ENCODE measurements around the gene RNF144B.
"Not testable (repeated sequence)": the region's sequence is repeated elsewhere in the genome, so short reads cannot be mapped to it uniquely, and the experiment has no call there.

The RNF144B gene

DNA sequence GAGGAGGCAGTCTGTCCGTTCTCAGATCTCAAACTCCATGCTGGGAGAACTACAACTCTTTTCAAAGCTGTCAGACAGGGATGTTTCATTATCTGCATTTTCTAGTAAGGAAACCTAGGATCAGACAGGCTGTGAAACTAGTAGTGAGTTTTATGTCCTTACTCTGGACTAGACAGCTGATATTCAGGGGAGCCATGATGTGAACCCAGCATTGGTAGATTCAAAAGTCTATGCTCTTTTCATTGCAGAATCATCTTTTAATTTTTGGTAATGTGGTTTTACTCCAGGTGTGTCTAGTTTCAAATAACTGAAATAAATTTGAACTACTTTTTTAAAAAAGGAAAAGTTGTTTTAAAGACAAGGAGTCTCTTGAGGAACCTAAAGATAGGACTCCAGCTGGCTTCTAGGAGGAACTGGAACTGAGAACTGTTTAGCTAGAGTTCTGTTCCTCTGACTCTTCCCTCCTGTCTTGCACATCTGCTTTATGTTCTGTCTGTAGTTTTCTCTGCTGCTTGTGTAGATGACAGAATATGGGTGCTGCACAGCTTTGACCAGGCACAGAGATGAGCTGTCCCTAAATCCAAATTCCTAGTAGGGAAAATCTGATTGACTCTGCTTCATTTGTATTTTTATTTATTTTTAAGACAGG is 27.8 kb upstream of the RNF144B start:
- in situ Hi-C loops (cut with MboI; ENCODE audit: low sequenced_read_pairs, unreplicated experiment): no loop called here
- TF ChIP-seq, protein P1, sequence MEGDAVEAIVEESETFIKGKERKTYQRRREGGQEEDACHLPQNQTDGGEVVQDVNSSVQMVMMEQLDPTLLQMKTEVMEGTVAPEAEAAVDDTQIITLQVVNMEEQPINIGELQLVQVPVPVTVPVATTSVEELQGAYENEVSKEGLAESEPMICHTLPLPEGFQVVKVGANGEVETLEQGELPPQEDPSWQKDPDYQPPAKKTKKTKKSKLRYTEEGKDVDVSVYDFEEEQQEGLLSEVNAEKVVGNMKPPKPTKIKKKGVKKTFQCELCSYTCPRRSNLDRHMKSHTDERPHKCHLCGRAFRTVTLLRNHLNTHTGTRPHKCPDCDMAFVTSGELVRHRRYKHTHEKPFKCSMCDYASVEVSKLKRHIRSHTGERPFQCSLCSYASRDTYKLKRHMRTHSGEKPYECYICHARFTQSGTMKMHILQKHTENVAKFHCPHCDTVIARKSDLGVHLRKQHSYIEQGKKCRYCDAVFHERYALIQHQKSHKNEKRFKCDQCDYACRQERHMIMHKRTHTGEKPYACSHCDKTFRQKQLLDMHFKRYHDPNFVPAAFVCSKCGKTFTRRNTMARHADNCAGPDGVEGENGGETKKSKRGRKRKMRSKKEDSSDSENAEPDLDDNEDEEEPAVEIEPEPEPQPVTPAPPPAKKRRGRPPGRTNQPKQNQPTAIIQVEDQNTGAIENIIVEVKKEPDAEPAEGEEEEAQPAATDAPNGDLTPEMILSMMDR (IDR thresholded peaks at IDR 0.05; ENCODE audit: borderline replicate concordance, control extremely low read depth, extremely low read depth, insufficient read depth, missing control alignments): no peak
- DNase-seq (ENCODE audit: low spot score): peak; percentile 37

DNA sequence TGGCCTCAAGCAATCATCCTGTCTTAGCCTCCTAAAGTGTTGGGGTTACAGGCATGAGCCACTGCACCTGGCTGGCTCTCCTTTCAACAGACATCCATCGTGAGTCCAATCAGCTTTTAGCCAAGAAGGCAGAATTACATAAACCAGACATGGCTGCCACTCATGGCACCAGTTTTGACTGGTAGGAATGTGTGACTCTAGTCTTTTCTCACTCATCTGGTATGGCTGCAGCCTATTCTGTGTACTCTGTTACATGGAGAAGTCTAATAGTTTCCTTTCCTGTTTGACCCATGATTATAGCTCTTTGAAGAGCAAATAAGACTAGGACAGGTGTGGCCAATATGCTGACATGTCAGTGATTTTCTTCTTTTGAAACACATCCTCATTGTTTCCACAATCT is 27.0 kb upstream of the RNF144B start:
- in situ Hi-C loops (cut with MboI; ENCODE audit: low sequenced_read_pairs, unreplicated experiment): no loop called here

DNA sequence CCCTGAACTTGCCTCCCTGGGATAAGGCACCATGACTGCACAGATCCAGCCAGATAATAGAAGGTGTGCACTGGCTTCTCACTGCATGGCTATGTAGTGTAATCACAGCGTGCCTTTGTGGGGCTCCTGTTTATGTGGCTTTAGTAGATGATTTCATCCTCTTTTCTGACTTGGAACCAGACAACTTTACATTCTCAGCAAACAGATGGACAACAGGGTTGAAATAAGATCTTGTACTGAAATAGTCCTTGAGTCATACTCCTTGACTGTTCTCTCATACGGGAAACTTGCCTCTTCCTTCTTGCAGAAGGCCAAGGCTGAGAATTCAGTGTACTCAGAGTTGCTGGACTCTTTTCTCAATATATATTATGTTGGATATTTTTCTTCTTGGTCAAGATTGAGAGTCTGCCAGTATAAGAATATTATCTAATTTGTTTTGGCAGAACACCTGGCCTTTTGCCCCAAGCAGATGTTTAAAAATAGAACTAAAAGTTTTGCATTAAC is 25.0 kb upstream of the RNF144B start:
- TF ChIP-seq, protein P1 (IDR thresholded peaks at IDR 0.05; ENCODE audit: borderline replicate concordance, control extremely low read depth, extremely low read depth, insufficient read depth, missing control alignments): no peak
- no peak for DNase-seq (ENCODE audit: low spot score)
- in situ Hi-C loops (cut with MboI; ENCODE audit: low sequenced_read_pairs, unreplicated experiment): no loop called here

More for the DNA sequence above, 27.0 kb upstream of the RNF144B start:
- DNase-seq (ENCODE audit: low spot score): no peak
- TF ChIP-seq, protein P1 (IDR thresholded peaks at IDR 0.05; ENCODE audit: borderline replicate concordance, control extremely low read depth, extremely low read depth, insufficient read depth, missing control alignments): no peak

DNA sequence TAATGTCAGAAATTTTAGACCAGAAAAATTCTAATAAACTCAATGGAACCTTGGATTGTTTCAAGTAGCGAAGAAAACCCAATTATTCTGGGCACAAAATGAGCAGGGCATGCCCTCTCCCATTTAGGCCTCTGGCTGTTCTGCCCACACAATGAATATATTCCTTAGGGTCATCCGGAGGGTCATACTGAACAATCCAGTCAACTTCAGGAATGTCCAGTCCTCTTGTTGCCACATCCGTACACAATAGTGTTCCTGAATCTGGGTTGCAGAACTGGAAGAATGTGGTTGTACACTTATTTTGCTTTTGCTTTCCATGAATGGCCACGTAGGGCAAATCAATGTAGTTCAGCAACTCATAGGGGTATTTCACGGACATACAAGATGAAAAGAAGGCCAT is 23.4 kb upstream of the RNF144B start:
- no peak for DNase-seq (ENCODE audit: low spot score)
- in situ Hi-C loops (cut with MboI; ENCODE audit: low sequenced_read_pairs, unreplicated experiment): no loop called here
- TF ChIP-seq, protein P1 (IDR thresholded peaks at IDR 0.05; ENCODE audit: borderline replicate concordance, control extremely low read depth, extremely low read depth, insufficient read depth, missing control alignments): no peak

DNA sequence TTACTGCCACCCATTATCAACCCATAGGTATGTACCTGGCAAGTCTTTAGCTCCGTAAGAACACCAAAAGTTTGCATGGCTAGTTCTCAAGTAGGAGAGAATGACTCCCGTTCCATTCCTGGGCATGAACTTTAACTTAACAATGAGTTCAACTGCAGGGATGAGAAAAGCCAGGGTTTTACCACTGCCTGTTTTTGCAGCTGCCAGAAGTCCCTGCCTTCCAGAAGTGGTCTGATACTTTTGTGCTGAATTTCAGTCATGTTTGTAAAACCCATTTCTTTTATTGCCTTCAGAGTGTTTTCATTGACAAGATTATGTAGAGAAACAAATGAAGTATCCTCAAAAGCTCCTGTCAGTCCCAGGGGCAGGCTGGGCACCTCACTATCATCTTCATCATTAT is 22.6 kb upstream of the RNF144B start:
- DNase-seq (ENCODE audit: low spot score); in situ Hi-C loops (cut with MboI; ENCODE audit: low sequenced_read_pairs, unreplicated experiment): not testable (repeated sequence)

DNA sequence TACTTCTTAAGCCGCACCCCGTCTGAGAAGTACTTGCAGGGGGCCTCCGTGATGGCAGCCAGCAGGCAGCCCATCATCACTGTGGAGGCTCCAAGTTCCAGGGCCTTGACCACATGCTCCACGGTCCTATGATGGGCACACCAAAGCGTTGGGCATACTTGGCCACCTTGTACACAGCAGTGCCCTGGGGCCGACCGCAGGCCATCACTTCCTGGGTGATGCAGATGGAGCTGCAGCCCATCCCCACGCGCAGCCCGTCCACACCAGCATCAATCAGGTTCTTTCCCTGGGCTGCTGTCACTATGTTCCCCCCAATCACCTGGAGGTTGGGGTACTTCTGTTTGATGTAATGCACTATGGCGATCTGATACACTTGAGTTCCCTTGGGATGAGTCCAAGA is 19.8 kb upstream of the RNF144B start:
- in situ Hi-C loops (cut with MboI; ENCODE audit: low sequenced_read_pairs, unreplicated experiment): no loop called here
- DNase-seq (ENCODE audit: low spot score): no peak
- TF ChIP-seq, protein P1 (IDR thresholded peaks at IDR 0.05; ENCODE audit: borderline replicate concordance, control extremely low read depth, extremely low read depth, insufficient read depth, missing control alignments): no peak

DNA sequence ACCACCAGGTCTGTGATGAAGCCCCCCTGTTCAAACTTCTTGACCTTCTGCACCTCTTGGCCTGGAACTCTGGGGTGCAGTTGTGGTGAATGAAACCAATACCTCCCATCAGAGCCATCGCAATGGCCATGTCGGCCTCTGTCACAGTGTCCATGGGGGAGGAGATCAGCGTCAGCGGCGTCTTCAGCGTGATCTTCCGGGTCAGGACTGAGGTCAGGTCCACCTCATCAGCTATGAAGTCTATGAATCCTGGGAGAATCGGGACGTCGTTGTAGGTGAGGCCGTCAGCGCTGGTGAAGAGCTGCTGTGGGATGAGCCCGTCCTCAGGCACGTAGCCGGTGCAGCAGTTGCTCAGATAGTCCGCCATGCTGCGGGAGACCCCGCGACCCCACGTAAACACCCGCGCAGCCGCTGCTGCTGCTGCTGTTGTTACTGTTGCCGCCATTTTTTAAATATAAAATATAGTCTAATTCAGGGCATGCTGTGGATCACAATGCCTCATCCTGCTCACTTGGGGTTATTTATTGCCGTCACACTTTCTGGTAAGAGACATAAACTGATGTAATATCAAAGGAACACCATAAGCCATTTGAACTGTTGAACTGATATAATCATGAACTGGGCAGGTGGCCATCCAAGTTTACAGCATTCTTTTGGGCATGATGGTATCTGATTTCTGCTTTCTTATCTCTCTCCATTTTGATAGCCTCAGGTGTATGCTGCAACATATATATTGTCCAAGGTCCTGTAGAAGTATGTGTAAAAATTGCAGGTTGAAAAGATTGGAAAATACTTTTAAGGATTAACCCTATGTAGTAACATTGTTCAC is 18.7 kb upstream of the RNF144B start:
- TF ChIP-seq, protein P1 (IDR thresholded peaks at IDR 0.05; ENCODE audit: borderline replicate concordance, control extremely low read depth, extremely low read depth, insufficient read depth, missing control alignments): no peak
- in situ Hi-C loops (cut with MboI; ENCODE audit: low sequenced_read_pairs, unreplicated experiment): no loop called here
- no peak for DNase-seq (ENCODE audit: low spot score)
